ENCODE measurements around the gene EGFR.

The EGFR gene

GRCh38 chr7:55016746-55017090 is 2.1 kb upstream of the EGFR start:
- Histone ChIP-seq H3K79me2 (ENCODE audit: insufficient read depth, low read length) (no peaks in the 10 kb centered on the region), H3K9me3 (ENCODE audit: insufficient read depth, low read length) (no peaks in the 10 kb centered on the region), H3F3A (ENCODE audit: insufficient read depth) (no peaks in the 10 kb centered on the region), H3K9me2 (replicated peaks; ENCODE audit: insufficient read depth, low read length) (no peaks in the 10 kb centered on the region), H3K27ac (ENCODE audit: low read depth, low read length) (no peak overlapping the region), H3K9ac (ENCODE audit: low read length) (no peak overlapping the region), H3K36me3 (ENCODE audit: low read length) (no peaks in the 10 kb centered on the region), H3K27me3 (ENCODE audit: low read length) (no peaks in the 10 kb centered on the region), H2AFZ (ENCODE audit: low read depth, low read length, severe bottlenecking) (no peak overlapping the region), H4K20me1 (ENCODE audit: low read depth, low read length) (no peaks in the 10 kb centered on the region), H3K4me2 (ENCODE audit: low read depth, low read length, poor library complexity, severe bottlenecking) (no peak overlapping the region), H3K4me3 (ENCODE audit: insufficient read depth, low read length, poor library complexity, severe bottlenecking) (no peak overlapping the region)
- TF ChIP-seq CTCF (IDR thresholded peaks at IDR 0.05; ENCODE audit: insufficient read depth, low read length, poor library complexity, severe bottlenecking) (no peak), EZH2phosphoT487 (conservative IDR thresholded peaks at IDR 0.05; ENCODE audit: low read length) (no peak)

GRCh38 chr7:55017841-55018240 is 976 bp upstream of the EGFR start:
- Histone ChIP-seq H3K36me3 (ENCODE audit: low read length) (no peaks in the 10 kb centered on the region), H3K79me2 (ENCODE audit: insufficient read depth, low read length) (no peaks in the 10 kb centered on the region), H4K20me1 (ENCODE audit: low read depth, low read length) (no peaks in the 10 kb centered on the region), H3K9ac (ENCODE audit: low read length) (no peak overlapping the region), H3K27ac (ENCODE audit: low read depth, low read length) (no peak overlapping the region), H3K9me3 (ENCODE audit: insufficient read depth, low read length) (no peaks in the 10 kb centered on the region), H3F3A (ENCODE audit: insufficient read depth) (no peaks in the 10 kb centered on the region), H2AFZ (ENCODE audit: low read depth, low read length, severe bottlenecking) (no peak overlapping the region), H3K9me2 (replicated peaks; ENCODE audit: insufficient read depth, low read length) (no peaks in the 10 kb centered on the region), H3K27me3 (ENCODE audit: low read length) (no peaks in the 10 kb centered on the region), H3K4me2 (ENCODE audit: low read depth, low read length, poor library complexity, severe bottlenecking) (no peak overlapping the region), H3K4me3 (ENCODE audit: insufficient read depth, low read length, poor library complexity, severe bottlenecking) (no peak overlapping the region)
- TF ChIP-seq CTCF (IDR thresholded peaks at IDR 0.05; ENCODE audit: insufficient read depth, low read length, poor library complexity, severe bottlenecking) (no peak), EZH2phosphoT487 (conservative IDR thresholded peaks at IDR 0.05; ENCODE audit: low read length) (no peak)

DNA sequence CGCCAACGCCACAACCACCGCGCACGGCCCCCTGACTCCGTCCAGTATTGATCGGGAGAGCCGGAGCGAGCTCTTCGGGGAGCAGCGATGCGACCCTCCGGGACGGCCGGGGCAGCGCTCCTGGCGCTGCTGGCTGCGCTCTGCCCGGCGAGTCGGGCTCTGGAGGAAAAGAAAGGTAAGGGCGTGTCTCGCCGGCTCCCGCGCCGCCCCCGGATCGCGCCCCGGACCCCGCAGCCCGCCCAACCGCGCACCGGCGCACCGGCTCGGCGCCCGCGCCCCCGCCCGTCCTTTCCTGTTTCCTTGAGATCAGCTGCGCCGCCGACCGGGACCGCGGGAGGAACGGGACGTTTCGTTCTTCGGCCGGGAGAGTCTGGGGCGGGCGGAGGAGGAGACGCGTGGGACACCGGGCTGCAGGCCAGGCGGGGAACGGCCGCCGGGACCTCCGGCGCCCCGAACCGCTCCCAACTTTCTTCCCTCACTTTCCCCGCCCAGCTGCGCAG is 424 bp downstream of the EGFR start:
- Histone ChIP-seq H4K20me1 (ENCODE audit: low read depth, low read length) (no peaks in the 10 kb centered on the region), H3K9me3 (ENCODE audit: insufficient read depth, low read length) (no peaks in the 10 kb centered on the region), H2AFZ (ENCODE audit: low read depth, low read length, severe bottlenecking) (no peak overlapping the region), H3K79me2 (ENCODE audit: insufficient read depth, low read length) (no peaks in the 10 kb centered on the region), H3K36me3 (ENCODE audit: low read length) (no peaks in the 10 kb centered on the region), H3K9me2 (replicated peaks; ENCODE audit: insufficient read depth, low read length) (no peaks in the 10 kb centered on the region), H3K27ac (ENCODE audit: low read depth, low read length) (no peak overlapping the region), H3K4me3 (ENCODE audit: insufficient read depth, low read length, poor library complexity, severe bottlenecking) (no peak overlapping the region), H3K9ac (ENCODE audit: low read length) (no peak overlapping the region), H3K27me3 (ENCODE audit: low read length) (no peaks in the 10 kb centered on the region), H3K4me2 (ENCODE audit: low read depth, low read length, poor library complexity, severe bottlenecking) (no peak overlapping the region), H3F3A (ENCODE audit: insufficient read depth) (no peaks in the 10 kb centered on the region)
- no peak for TF ChIP-seq EZH2phosphoT487 (conservative IDR thresholded peaks at IDR 0.05; ENCODE audit: low read length)
- TF ChIP-seq CTCF (IDR thresholded peaks at IDR 0.05; ENCODE audit: insufficient read depth, low read length, poor library complexity, severe bottlenecking): no peak
